ENCODE data around the gene LRRC49. TPM values are rescaled to one million over a fixed set of nuclear protein-coding genes. Genes with fewer than 3 reads are reported as not detected.

Gene LRRC49
- total and polyA plus RNA-seq, 12 donors, result 9.7 to 149 (median 67.3) TPM

GRCh38 chr15:70964058-70964457, 71.4 kb downstream of the LRRC49 start:
- Histone ChIP-seq H3K4me3 (no peak overlapping the region), H3K9me3 (peaks cover 0 to 10% (median 0%) of the 10 kb centered on the region in 11 donors), H3K36me3 (peaks cover 0 to 10% (median 0%) of the 10 kb centered on the region in 9 donors), H3K27me3 (no peaks in the 10 kb centered on the region), H3K4me1 (no peaks in the 10 kb centered on the region), H3K27ac (no peak overlapping the region)
- intact Hi-C loops (cut with DNase I), result no loop called here
- ATAC-seq (no peak), DNase-seq (no peak)
- no peak for TF ChIP-seq CTCF (IDR thresholded peaks at IDR 0.05)
- 94% methylated on average over 5 of the region's 5 CpGs for WGBS, 2 donors

GRCh38 chr15:70964686-70965085, 72.1 kb downstream of the LRRC49 start:
- Histone ChIP-seq H3K4me1 (no peaks in the 10 kb centered on the region), H3K9me3 (peaks cover 0 to 12% (median 0%) of the 10 kb centered on the region in 11 donors), H3K27me3 (no peaks in the 10 kb centered on the region), H3K36me3 (peaks cover 0 to 10% (median 0%) of the 10 kb centered on the region in 9 donors), H3K4me3 (no peak overlapping the region), H3K27ac (no peak overlapping the region)
- no peak for TF ChIP-seq CTCF (IDR thresholded peaks at IDR 0.05)
- WGBS, 2 donors, result 92 to 95% methylated on average over 1 of the region's 1 CpG
- intact Hi-C loops (cut with DNase I), result no loop called here
- ATAC-seq, result no peak
- DNase-seq, result no peak

- no peak for ATAC-seq
- TF ChIP-seq CTCF (IDR thresholded peaks at IDR 0.05), result no peak
Observed at GRCh38 chr15:70967646-70968045, 75.0 kb downstream of the LRRC49 start.

GRCh38 chr15:70974004-70974832, 81.6 kb downstream of the LRRC49 start:
- Histone ChIP-seq H3K9me3 (peaks cover 0 to 9% (median 0%) of the 10 kb centered on the region in 11 donors), H3K27ac (no peak overlapping the region), H3K27me3 (no peaks in the 10 kb centered on the region), H3K36me3 (peaks cover 0 to 7% (median 0%) of the 10 kb centered on the region in 9 donors), H3K4me3 (no peak overlapping the region), H3K4me1 (peaks cover 0 to 7% (median 0%) of the 10 kb centered on the region in 9 donors)
- peak in 6 of 9 donors; percentile 22 to 47 (median 36) for TF ChIP-seq CTCF (IDR thresholded peaks at IDR 0.05)
- intact Hi-C loops (cut with DNase I), result no loop called here
- WGBS, 2 donors, result 67 to 83% methylated on average over 5 of the region's 5 CpGs
- ATAC-seq (no peak), DNase-seq (no peak)

More at GRCh38 chr15:70967646-70968045, 75.0 kb downstream of the LRRC49 start:
- H3K4me3 ChIP-seq, result no peak overlapping the region
- no peaks in the 10 kb centered on the region for H3K4me1 ChIP-seq
- H3K36me3 ChIP-seq, result peaks cover 0 to 10% (median 0%) of the 10 kb centered on the region in 9 donors
- intact Hi-C loops (cut with DNase I), result no loop called here
- no peak for DNase-seq
- WGBS, 2 donors, result 57 to 61% methylated on average over 1 of the region's 1 CpG
- peaks cover 0 to 15% (median 0%) of the 10 kb centered on the region in 11 donors for H3K9me3 ChIP-seq
- no peak overlapping the region for H3K27ac ChIP-seq
- H3K27me3 ChIP-seq, result no peaks in the 10 kb centered on the region
